NCI-H128 (cell line): ENCODE measurements around the gene SLC8A2.
A peak's percentile ranks its signal among the peaks of the same experiment; 100 is the strongest.

Experiments used
- DNase-seq: peaks from one replicate; lab custom pipeline; 2025; ENCODE audit not compliant: unreplicated experiment; lab: John Stamatoyannopoulos, UW

SLC8A2 gene

DNA sequence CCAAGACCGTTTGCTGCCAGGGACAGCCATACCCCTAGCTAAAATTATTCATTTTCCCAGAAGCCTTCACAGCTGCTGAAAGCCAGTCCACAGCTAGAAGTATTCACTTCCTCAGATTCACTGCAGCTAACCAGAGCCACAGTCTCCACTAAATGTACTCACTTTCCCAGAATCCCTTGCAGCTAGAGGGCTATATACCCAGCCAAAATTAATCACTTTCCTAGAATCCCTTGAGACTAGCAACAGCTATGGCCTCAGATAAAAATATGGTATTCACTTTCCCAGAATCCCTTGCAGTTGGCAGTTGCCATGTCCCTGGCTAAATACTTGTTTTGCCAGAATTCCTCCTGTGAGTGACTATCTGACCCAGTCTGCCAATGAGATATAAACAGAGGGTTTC, 38.6 kb downstream of the SLC8A2 start:
- DNase-seq: no peak

DNA sequence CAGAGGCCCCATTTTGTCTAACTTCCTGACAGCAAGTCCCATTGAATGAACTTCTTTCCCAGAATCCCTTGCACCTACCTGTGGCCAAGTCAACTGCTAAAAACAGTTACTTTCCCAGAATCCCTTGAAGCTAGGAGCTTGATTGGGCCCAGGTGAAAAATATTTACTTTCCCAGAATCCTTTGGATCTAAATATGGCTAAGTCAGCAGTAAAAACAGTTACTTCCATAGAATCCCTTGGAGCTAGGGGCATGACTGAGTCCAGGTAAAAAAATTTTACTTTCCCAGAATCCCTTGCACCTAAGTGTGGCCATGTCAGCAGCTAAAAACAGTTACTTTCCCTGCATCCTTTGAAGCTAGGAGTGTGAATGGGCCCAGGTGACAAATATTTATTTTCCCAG, 39.2 kb downstream of the SLC8A2 start:
- DNase-seq: no peak

DNA sequence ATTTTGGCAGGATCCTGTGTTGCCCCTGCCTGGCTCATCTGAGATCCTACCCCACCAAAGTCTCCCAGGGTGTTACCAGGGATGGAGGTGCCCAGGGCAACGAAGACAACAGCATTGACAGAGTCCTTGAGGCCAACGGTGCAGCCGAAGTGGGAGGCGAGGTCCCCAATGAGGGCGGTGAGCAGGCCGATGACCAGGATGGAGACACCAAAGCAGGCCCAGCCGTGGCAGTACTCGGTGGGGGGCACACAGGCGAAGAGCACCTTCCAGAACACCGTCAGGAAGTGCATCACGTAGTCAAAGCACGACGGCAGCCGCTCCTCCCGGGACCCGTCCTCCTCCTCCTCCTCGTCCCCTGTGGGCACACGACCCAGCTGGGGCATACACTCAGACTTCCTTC, 39.6 kb downstream of the SLC8A2 start:
- DNase-seq: no peak

DNA sequence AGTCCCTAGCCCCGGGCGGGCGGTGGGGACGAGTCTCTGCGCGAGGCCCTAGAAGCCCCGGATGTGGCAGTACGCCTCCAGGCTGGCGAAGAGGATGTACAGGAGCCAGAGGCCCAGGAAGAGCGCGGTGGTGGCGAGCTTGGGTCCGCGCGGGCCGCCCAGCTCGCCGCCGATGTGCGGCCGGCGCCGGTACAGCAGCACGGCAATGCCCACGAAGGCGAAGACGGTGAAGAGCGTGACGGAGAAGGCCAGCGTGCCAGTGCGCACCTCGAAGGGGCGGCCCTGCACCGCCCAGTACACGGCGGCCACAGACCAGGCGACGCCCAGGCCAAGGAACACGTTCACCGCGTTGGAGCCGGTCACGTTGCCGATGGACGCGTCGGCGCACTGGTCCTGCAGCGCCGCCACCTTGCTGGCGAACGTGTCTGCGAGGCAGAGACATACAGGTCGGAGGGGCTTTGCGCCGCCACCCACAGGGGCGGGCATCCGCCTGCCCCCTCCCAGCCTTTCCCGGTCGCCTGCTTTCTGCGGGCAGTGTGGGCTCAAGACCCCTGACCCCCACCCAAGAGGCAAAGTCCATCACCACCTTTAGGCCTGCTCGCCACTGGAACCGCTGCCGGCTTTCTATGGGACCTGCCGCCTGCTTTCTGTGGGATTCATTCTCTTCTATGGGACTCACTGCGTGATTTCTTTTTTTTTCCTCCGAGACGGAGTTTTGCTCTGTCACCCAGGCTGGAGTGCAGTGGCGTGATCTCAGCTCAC, 41.5 kb downstream of the SLC8A2 start:
- no peak for DNase-seq

DNA sequence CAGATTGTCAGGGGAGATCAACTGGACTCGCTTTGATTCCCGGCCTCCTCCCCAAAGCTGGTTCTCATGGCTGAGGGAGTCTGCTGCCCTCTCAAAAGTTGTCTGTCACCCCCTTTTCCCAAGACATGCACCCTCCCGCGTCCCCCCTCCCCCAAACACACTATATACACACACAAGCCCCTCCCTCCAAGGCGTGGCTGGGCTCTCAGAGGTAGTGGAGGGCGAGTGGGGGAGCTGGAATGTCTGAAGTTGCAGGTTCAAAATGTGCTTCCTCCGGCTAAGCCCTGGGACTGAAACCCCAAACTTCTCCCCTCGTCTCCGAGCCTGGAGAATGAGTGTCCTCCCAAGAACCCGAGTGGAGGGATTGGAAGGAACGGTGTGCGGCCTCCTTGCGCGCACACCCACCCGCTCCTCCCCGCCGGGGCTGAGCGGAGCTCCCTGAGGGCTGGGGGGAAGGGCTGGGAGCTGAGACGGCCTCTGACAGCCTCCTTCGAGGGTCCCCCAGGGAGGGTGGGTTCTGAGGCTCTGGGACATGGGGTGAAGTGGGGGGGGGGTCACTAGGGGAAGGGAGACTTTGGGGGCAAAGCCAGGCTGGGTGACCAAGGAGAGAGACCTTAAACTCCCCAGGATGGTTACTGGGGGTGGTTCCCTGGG, 42.4 kb downstream of the SLC8A2 start:
- no peak for DNase-seq

DNA sequence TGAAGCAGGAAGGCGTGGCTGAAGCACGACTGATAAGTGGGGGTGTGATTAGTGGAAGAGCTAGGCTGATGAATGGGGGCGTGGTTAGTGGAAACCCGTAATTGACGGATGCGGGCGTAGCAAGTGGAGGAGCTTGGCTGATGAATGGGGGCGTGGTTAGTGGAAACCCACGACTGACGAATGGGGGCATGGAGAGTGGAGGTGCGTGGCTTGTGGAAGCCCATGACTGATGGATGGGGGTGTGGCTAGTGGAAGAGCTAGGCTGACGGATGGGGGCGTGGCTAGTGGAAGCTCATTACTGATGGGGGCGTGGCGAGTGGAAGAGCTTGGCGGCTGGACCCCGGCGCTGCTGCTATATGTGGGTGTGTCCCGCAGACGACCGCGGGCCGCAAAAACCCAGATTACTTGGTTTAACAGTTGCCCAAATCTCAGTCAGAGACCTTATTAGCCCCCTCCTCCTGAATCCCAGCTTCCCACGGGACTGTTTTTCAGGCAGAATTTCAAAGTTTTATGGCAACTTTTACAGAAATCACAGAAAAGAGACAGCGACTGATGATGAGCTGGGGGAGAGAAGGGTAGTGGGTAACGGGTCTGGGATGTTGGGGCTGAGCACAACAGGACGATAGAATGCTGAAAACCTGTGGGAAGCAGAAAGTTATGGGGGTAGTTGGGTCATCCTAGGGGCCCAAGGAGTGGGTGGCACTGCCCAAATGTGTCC, 43.4 kb downstream of the SLC8A2 start:
- DNase-seq: peak; percentile 98

DNA sequence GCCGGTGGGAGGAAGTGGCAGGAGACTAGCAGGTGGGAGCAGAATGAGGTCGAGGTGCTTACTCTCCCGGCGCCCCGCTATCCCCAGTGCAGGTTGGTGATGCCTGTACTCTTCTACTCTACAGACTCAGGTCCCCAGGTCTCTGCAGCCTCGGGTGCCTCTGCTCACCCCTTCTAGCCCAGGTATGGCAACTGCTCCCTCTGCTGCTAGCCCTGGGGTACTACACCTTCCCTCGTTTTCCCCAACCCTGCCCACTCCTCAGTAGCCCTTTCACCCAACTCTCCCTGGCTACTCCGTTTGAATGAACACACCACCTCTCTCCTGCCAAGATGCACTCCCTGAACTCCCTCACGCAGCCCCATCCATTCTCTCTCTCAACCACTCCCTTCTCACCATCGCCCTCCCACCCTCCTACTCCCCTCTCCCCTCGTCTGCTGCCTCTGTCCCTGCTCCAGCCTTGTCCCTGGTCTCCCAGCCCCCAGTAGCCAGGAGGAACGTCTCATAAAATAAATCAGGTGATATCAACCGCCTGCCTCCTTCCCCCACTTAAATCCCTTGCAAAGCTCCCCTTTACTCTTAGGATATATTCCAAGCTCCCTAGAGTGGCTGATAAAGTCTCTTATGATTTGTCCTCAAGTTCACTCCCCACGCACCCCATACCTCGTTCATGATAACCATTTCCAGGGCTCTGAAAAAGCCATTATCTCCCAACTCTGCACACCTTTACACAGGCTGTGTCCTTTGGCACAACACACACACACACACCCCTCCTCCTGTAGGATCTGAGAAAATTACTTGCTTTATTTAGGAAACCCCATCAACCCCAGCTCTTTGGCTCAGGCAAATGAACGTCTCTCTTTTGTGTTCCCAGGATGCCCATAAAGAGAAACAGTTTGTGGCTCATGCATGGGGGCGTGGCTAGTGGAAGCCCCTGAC, 44.2 kb downstream of the SLC8A2 start:
- peak; percentile 68 for DNase-seq

DNA sequence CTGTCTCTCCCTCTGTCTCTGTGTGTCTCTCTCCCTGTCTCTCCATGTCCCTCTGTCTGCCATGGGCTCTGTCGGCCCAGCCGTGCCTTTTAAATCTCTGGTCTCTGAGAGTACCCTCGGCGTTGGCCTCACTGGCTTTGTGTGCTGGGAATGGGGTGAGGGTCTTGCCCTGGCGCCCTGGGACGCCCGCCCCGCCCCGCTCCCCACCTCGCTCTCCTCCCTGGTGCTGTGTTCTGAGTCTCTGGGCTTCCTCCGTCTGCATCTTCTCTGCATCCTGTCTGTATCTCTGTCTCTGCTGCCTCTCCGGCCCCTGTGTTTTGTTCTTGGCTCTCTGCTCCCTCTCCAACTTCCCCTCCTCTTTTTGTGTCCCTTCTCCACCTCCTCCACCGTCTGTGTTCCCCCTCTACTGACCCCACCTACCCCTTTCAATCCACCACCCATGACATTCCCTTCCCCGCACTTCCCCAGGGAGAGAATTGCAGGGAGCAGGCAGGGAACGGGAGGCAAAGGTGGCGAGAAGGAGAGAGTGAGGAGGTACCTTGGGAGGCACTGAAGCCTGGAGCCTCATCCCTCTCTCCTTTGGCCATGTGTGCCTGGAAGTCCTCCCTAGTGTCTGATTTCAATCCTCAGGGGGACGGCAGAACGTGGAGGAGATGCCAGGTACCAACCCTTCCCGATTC, 48.4 kb downstream of the SLC8A2 start:
- DNase-seq: no peak

DNA sequence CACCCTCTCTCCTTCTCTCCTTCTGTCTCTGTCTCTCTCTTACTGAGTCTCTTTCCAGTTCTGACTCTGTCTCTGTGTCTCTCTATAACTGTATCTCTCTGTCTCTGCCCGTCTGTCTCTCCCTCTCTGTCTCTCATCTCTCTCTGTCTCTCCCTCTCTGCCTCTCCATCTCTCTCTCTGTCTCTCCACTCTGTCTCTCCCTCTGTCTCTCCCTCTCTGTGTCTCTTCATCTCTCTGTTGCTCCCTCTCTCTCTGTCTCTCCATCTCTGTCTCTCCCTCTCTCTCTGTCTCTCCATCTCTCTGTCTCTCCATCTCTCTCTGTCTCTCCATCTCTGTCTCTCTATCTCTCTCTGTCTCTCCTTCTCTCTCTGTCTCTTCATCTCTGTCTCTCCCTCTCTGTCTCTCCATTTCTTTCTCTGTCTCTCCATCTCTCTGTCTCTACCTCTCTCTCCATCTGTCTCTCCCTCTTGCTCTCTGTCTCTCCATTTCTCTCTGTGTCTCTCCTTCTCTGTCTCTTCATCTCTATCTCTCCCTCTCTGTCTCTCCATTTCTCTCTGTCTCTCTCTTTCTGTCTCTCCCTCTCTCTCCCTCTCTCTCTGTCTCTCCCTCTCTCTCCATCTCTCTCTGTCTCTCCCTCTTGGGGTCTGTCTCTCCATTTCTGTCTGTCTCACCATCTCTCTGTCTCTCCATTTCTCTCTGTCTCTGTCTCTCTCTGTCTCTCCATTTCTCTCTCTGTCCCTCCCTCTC, 49.1 kb downstream of the SLC8A2 start:
- no peak for DNase-seq

DNA sequence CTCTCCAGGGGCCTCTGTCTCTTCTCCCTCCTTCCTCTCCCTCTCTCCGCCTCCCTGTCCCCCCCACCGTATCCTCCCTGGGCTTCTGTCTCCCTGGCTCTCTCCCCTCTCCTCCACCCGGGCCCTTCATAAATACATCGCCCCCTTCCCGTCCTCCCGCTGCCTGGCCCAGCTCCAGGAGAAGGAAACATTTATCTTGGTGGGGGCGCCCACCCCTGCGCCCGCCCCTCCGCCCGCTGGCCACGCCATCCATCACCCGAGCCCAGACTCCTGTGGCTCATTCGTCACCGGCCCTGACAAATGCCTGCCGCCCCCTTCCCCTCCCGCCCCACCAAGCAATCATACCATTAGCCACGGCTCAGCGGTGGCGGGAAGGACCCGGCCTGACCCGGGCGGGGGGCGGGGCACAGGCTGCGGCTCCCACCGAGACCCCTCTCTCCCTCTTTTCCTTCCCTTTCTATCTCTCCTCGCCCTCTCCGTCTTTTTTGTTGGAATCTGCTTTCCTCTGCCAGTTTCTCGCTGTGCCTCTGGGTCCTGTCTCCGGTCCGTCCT, 49.8 kb downstream of the SLC8A2 start:
- no peak for DNase-seq

DNA sequence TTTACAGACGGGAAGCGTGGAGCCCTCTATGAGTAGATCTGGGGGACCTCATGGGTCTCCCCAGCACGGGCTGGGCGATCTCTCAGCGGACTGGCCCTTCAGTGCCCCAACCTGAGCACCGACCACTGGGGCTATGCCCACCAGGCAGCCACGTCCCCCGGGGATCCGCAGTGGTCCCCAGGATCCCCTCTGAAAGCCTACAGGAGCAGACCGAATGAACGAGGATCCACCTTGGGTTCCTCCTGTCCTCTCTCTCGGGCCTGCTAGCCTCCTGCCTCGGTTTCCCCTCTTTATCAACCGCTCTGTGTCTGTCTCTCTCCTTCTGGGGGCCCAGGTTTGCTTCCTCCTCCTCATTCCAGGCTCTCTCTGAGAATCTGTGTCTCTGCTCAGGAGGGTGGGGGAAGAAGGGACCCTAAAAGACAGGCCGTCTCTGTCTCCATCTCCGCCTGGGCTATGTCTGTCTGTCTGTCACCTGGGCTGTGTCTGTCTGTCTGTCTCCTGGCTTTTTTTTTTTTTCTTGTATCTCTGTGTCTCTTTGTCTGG, 50.4 kb downstream of the SLC8A2 start:
- no peak for DNase-seq

DNA sequence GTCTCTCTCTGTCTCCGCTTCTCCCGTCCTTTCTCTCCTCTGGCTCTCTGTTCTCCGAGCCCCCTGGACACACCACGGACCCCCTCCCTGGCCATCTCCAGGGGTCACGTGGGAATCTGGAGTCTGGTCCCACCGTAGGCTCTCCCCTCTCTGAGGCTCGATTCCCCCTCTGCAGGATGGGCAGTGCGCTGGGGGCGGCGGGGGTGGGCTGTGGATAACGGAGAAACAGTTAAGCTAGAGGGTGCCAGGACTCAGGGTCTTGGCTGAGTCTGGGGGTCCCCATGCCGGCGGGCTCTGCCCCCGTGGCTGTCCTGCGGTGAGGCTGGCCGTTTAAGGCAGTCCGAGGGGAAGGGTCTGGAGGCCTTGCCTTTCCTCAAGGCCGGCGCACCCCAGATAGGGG, 51.9 kb downstream of the SLC8A2 start:
- DNase-seq: no peak

DNA sequence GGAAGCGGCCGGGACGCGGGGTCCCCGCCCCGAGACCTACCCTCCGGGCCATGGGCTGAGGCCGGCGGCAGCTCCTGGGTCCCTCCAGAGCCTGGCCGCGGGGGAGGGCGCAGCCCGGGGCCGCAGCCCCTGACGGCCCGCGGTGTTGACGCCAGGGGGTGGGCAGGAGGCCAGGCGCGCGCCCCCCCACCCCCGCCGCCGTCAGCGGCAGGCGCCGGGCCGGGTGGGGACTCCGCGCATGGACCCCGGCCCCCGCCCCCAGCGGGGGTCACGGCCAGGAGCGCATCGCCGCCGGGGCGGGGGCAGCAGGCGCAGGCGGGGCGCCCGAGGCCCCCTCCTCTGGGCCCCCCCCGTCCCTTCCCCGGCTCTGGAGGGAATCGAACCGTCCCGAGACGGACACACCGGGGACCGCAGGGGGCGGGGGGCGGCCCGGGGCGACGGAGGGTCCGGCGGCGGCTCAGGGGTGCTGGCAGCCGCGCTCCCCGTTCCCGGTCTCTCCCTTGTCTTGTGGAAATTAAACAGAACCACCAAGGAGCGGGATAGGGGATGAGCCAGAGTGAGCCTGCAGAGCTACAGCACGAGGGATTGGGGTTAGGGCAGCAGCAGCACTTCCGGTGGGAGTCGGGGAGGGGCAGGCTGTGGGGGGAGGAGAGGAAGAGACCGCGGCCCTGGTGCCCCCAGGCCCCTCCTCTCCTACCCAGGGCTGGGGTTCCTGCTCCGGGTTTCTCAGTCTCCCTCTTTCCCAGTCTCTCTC, 52.5 kb downstream of the SLC8A2 start, which contains the start of gene MEIS3:
Gene MEIS3, minus strand, starts transcription at position 498 of the 754 bp plus-strand sequence. Its CDS starts 446 bp downstream, at position 52.
- no peak for DNase-seq

DNA sequence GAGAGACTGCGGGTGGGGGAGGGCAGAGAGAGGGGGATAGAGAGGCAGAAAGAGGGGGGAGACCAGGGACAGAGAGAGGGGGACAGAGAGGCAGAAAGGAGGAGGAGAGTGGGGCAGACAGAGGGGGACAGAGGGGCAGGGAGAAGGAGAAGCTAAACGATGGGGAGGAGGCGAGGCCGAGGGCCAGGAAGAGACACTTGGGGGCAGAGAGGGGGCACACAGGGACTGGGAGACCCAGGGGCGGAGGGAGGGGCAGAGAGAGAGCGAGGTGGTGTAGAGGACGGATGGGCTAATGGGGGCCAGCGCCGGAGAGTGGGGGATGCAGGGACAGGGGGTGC, 53.0 kb downstream of the SLC8A2 start:
- no peak for DNase-seq

DNA sequence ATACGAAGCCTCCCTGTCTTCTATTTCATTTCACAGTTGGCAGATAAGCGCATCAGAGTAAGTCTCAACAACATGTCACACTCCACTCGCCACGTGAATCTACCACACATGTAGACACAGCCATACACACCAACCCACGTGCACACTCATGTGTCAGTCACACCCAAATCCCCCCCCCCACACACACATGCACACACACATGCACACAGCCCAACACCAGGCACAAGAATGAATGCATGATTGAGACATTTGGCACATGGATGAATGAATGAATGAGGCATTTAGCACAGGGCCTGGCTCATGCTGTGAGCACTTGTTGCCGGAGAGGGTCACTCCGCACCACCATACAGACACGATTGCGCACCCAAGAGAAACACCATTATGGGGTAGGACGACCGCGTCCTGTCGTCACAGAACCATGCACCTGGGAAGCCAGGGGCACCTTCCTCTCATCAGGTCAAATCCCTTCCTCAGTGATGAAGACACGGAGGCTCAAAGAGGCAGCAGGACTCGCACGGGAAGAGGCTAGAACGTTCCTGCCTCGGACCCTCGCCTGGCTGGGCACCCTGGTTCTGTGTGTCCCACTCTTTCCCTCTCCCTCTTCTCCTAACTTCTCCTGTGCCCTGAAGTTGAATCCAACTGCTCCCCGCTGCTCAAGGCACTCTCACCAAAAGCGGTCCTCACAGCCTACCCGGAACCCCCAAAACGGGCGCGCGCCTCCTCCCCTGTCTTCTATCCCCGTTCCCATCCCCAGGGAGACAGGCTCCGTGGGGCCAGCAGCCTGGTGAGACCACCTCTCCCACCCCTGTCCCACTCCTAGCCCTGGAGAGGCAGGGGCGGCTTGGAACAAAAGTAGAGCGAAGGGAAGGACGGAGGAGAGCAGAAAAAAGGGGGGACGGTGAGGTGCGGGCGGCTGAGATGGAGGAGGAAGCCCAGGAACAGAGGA, 53.7 kb downstream of the SLC8A2 start:
- DNase-seq: no peak

DNA sequence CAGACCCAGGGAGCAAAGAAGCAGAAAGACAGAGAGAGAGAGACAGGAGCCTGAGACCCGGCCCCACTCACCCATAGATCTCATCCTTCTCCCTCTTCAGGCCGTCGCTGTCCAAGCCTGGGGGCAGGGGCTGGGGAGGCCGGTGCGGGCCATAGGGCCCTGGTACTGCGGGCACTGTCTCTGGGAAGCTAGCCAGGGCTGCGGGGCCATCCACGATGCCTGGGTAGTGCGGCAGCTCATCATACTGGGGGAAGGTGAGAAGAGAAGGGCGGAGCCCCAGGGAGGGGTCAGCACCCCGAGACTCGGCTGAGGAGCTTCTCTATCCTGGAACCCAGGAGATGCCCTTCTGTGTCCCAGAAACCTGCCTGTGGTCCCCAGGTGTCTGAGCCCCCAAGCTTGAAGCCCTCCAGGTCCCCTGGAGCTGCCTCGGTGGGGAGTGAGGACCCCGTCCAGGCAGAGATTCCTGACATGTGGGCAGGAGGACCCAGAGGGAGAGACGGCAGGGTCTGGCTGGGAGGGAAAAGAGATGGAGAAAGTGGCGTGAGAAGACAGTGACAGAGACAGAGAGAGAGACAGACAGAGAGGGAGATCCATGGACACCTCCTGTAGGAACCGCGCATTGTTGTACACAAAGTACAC, 54.5 kb downstream of the SLC8A2 start:
- DNase-seq: no peak

DNA sequence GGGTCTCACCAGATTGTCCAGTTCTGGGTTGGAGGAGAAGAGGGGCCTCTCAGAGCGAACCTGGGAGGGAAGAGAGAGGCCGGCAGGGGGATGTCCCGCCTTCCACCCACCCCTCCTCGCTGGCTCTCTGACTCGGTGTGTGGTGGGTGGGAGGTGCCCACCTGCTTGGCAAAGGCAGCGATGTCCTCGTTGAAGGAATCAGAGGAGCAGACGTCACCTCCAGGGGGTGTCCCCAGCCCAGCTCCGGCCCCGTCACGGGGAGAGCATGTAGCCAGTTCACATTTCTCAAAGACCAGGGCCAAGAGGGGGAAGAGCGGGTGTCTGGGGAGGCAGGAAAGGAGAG, 55.1 kb downstream of the SLC8A2 start:
- DNase-seq: no peak
